Tibial nerve (tissue), 4 donors: ENCODE results near the gene PTPRG. TPM values are rescaled to one million over a fixed set of nuclear protein-coding genes. Genes with fewer than 3 reads are reported as not detected.
A peak's percentile ranks its signal among the peaks of the same experiment; 100 is the strongest.

ENCODE experiments used
- DNase-seq, 2 donors: peaks; one replicate each; pipeline ENCODE4 v3.0.0-alpha.2; 2019; ENCODE audit warnings: low spot score in 2 of 2
- H3K27ac ChIP-seq, 4 donors: fragments of 200-600 bp; sonication (generic) in 3 of 4; one replicate each; pipeline ENCODE4 v1.5.1; 2017 to 2019; ENCODE audit warnings: mild to moderate bottlenecking in 1 of 4
- H3K27me3 ChIP-seq, 2 donors: fragments of 200-600 bp; sonication (generic) in 1 of 2; one replicate each; pipeline versions ENCODE4 v1.5.1 to v1.6.0; 2017 to 2019
- H3K36me3 ChIP-seq, 3 donors: fragments of 200-600 bp; sonication (generic); one replicate each; pipeline ENCODE4 v1.5.1; 2018 to 2019
- H3K4me1 ChIP-seq, 4 donors: fragments of 200-600 bp; sonication (generic) in 3 of 4; one replicate each; pipeline ENCODE4 v1.5.1; 2017 to 2019
- H3K4me3 ChIP-seq, 4 donors: fragments of 200-600 bp; sonication (generic) in 3 of 4; one replicate each; pipeline ENCODE4 v1.5.1; 2017 to 2019; ENCODE audit warnings: mild to moderate bottlenecking in 1 of 4, moderate library complexity in 1 of 4
- H3K9me3 ChIP-seq, 4 donors: fragments of 200-600 bp; sonication (generic) in 3 of 4; one replicate each; pipeline ENCODE4 v1.5.1; 2017 to 2019
- EP300 ChIP-seq, 2 donors: sonication (generic); formaldehyde crosslinking; IDR thresholded peaks; one replicate each; pipeline ENCODE4 v1.6.1; 2017; ENCODE audit warnings: antibody characterized with exemption in 2 of 2, mild to moderate bottlenecking in 1 of 2
- POLR2A ChIP-seq, 2 donors: fragments of 450-650 bp; IDR thresholded peaks; one replicate each; pipeline ENCODE4 v1.6.1; 2017; ENCODE audit warnings: antibody characterized with exemption in 2 of 2, mild to moderate bottlenecking in 2 of 2, moderate library complexity in 2 of 2
- WGBS, 2 donors: methylation state at CpG; one replicate each; pipeline ENCODE4 v1.1.5; 2018; 5-methylcytosine and 5-hydroxymethylcytosine counted together
- total RNA-seq, 4 donors: library from RNA; depleted of rRNA; stranded (reverse); fragments of >200 nt; gene quantifications; one replicate each; pipeline ENCODE4 v1.1.0, GENCODE V29; 2016
- TF ChIP-seq, protein P1 (sequence below), 5 experiments: fragments of 200-600 bp in 3 of 5; fragments of 450-650 bp in 2 of 5; sonication (generic) in 3 of 5; IDR thresholded peaks; one replicate each; pipeline ENCODE4 v1.5.1; 2016 to 2019; ENCODE audit warnings: antibody characterized with exemption in 5 of 5, mild to moderate bottlenecking in 3 of 5, moderate library complexity in 2 of 5

The PTPRG gene
- total RNA-seq, 4 donors from 2014 or later: 112 to 174 (median 121) TPM

DNA sequence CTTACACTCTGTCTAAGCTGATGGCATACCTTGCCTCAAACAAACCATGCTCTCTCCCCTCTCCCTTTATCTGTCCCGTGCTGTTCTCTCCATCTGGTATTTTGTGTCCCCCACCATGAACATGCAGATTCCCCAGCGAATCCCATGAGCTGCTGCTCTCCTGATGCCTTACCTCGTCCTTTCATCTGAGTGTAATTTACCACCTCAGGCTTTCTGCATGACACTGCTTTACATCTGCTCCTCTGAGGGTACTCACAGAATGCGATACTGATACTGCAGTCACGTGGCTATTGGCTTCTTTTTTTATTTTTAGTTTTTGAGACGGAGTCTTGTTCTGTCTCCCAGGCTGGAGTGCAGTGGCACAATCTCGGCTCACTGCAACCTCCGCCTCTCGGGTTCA lies 341.7 kb downstream of the PTPRG start:
- no peak for DNase-seq
- Histone ChIP-seq H3K27me3 (no peaks in the 10 kb centered on the region), H3K27ac (no peak overlapping the region), H3K9me3 (no peaks in the 10 kb centered on the region), H3K36me3 (no peaks in the 10 kb centered on the region), H3K4me3 (no peak overlapping the region), H3K4me1 (peaks cover 0 to 35% (median 14%) of the 10 kb centered on the region in 4 donors)
- TF ChIP-seq, protein P1, sequence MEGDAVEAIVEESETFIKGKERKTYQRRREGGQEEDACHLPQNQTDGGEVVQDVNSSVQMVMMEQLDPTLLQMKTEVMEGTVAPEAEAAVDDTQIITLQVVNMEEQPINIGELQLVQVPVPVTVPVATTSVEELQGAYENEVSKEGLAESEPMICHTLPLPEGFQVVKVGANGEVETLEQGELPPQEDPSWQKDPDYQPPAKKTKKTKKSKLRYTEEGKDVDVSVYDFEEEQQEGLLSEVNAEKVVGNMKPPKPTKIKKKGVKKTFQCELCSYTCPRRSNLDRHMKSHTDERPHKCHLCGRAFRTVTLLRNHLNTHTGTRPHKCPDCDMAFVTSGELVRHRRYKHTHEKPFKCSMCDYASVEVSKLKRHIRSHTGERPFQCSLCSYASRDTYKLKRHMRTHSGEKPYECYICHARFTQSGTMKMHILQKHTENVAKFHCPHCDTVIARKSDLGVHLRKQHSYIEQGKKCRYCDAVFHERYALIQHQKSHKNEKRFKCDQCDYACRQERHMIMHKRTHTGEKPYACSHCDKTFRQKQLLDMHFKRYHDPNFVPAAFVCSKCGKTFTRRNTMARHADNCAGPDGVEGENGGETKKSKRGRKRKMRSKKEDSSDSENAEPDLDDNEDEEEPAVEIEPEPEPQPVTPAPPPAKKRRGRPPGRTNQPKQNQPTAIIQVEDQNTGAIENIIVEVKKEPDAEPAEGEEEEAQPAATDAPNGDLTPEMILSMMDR (IDR thresholded peaks at IDR 0.05): no peak
- TF ChIP-seq POLR2A (IDR thresholded peaks at IDR 0.05) (no peak), EP300 (IDR thresholded peaks at IDR 0.05) (no peak)
- WGBS, 2 donors: 83 to 84% methylated on average over 9 of the region's 9 CpGs

GRCh38 chr3:61903931-61904657 lies 342.7 kb downstream of the PTPRG start:
- Histone ChIP-seq H3K9me3 (no peaks in the 10 kb centered on the region), H3K27ac (peak overlapping the region in 2 of 4 donors; percentile 26 to 66), H3K4me3 (no peak overlapping the region), H3K36me3 (no peaks in the 10 kb centered on the region), H3K27me3 (no peaks in the 10 kb centered on the region), H3K4me1 (peaks cover 0 to 35% (median 14%) of the 10 kb centered on the region in 4 donors)
- 19 to 39% methylated on average over 4 of the region's 4 CpGs for WGBS, 2 donors
- TF ChIP-seq EP300 (IDR thresholded peaks at IDR 0.05): peak in 1 of 2 donors; percentile 35
- TF ChIP-seq POLR2A (IDR thresholded peaks at IDR 0.05): no peak
- DNase-seq: peak in 1 of 2 donors; percentile 24

GRCh38 chr3:61907210-61907795 lies 345.9 kb downstream of the PTPRG start:
- no peak overlapping the region for H3K27ac ChIP-seq
- TF ChIP-seq, protein P1 (IDR thresholded peaks at IDR 0.05): no peak
- no peak for TF ChIP-seq EP300 (IDR thresholded peaks at IDR 0.05)
- TF ChIP-seq POLR2A (IDR thresholded peaks at IDR 0.05): no peak
- no peaks in the 10 kb centered on the region for H3K36me3 ChIP-seq
- no peaks in the 10 kb centered on the region for H3K27me3 ChIP-seq
- DNase-seq: no peak
- no peaks in the 10 kb centered on the region for H3K9me3 ChIP-seq
- WGBS, 2 donors: 91% methylated on average over 7 of the region's 7 CpGs
- H3K4me1 ChIP-seq: peaks cover 0 to 30% (median 14%) of the 10 kb centered on the region in 4 donors
- H3K4me3 ChIP-seq: no peak overlapping the region

- H3K9me3 ChIP-seq: no peaks in the 10 kb centered on the region
- no peaks in the 10 kb centered on the region for H3K36me3 ChIP-seq
- no peak for DNase-seq
- H3K27ac ChIP-seq: no peak overlapping the region
- peaks cover 0 to 29% (median 14%) of the 10 kb centered on the region in 4 donors for H3K4me1 ChIP-seq
- no peaks in the 10 kb centered on the region for H3K27me3 ChIP-seq
- WGBS, 2 donors: 52 to 72% methylated on average over 1 of the region's 1 CpG
- H3K4me3 ChIP-seq: no peak overlapping the region
- TF ChIP-seq, protein P1 (IDR thresholded peaks at IDR 0.05): no peak
- TF ChIP-seq EP300 (IDR thresholded peaks at IDR 0.05): no peak
- no peak for TF ChIP-seq POLR2A (IDR thresholded peaks at IDR 0.05)
Observed at GRCh38 chr3:61908382-61908781, 347.0 kb downstream of the PTPRG start.

- H3K27ac ChIP-seq: no peak overlapping the region
- H3K9me3 ChIP-seq: no peaks in the 10 kb centered on the region
- 79 to 82% methylated on average over 3 of the region's 3 CpGs for WGBS, 2 donors
- DNase-seq: no peak
- no peaks in the 10 kb centered on the region for H3K36me3 ChIP-seq
- H3K27me3 ChIP-seq: no peaks in the 10 kb centered on the region
- peaks cover 0 to 17% (median 4%) of the 10 kb centered on the region in 4 donors for H3K4me1 ChIP-seq
- H3K4me3 ChIP-seq: no peak overlapping the region
- TF ChIP-seq, protein P1 (IDR thresholded peaks at IDR 0.05): no peak
- no peak for TF ChIP-seq EP300 (IDR thresholded peaks at IDR 0.05)
- TF ChIP-seq POLR2A (IDR thresholded peaks at IDR 0.05): no peak
Observed at GRCh38 chr3:61910732-61911131, 349.4 kb downstream of the PTPRG start.
